Measurements from ENCODE around the gene CHCHD6. TPM values are rescaled to one million over a fixed set of nuclear protein-coding genes. Genes with fewer than 3 reads are reported as not detected.
A peak's percentile ranks its signal among the peaks of the same experiment; 100 is the strongest.

Gene CHCHD6
- total and polyA plus RNA-seq, 12 donors, result 5.2 to 27.0 (median 10.2) TPM

GRCh38 chr3:126970921-126971320 lies 266.9 kb downstream of the CHCHD6 start:
- no peak for DNase-seq
- Histone ChIP-seq H3K4me3 (no peak overlapping the region), H3K27ac (peak overlapping the region in 1 of 10 donors; percentile 84), H3K9me3 (peaks cover 0 to 23% (median 6%) of the 10 kb centered on the region in 11 donors), H3K27me3 (peaks cover 0 to 14% (median 4%) of the 10 kb centered on the region in 7 donors), H3K4me1 (peaks cover 0 to 29% (median 9%) of the 10 kb centered on the region in 9 donors), H3K36me3 (no peaks in the 10 kb centered on the region)
- WGBS, 2 donors, result 91% methylated on average over 5 of the region's 5 CpGs
- intact Hi-C loops (cut with DNase I), result no loop called here
- ATAC-seq, result no peak
- TF ChIP-seq CTCF (IDR thresholded peaks at IDR 0.05), result no peak

DNA sequence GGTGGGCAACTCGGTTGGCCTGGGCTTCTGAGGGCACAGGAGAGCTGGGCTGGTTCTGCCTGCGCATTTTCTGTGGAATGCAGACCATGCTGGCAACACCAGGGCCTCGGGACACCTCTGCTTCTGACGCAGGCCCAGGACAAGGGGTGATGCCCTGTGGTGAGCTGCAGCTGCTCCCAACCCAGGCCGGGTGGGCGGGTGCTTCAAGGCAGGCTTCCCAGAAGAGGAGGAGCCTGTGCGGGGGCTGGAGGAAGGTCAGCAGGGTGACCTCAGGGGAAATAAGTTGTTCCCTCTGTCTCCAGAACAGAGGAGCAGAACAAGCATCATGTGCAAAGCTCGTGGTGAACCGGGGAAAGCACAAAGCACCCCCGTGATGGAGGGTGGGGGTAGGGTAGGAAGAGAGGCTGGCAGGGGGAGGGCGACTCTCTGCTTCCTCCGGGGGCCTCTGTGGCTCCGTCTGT lies 267.9 kb downstream of the CHCHD6 start:
- intact Hi-C loops (cut with DNase I), result no loop called here
- 41 to 55% methylated on average over 13 of the region's 13 CpGs for WGBS, 2 donors

DNA sequence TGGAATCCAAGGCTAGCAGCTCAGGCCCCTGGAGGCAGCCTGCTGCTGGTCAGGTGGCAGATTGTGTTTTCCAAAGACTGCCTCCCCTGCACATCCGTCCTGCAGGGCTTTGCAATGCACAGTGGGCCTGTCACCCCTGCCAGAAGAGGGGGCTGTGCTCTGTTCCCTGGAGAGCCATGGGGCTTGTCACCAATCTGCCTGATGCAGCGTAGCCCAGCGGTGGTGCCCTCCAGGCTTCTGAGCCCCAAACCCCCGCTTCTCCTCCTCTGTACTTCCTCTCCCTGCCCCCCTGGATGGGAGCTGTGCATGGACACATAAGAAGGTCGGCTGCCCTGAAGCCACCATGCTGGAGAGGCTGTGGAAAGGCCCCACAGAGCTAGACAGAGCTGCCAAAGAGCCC lies 268.8 kb downstream of the CHCHD6 start:
- TF ChIP-seq CTCF (IDR thresholded peaks at IDR 0.05), result no peak
- intact Hi-C loops (cut with DNase I), result no loop called here
- 82 to 86% methylated on average over 5 of the region's 5 CpGs for WGBS, 2 donors
- DNase-seq (no peak), ATAC-seq (no peak)
- peaks cover 0 to 23% (median 6%) of the 10 kb centered on the region in 11 donors for H3K9me3 ChIP-seq
- no peak overlapping the region for H3K4me3 ChIP-seq
- peak overlapping the region in 1 of 10 donors; percentile 79 for H3K27ac ChIP-seq
- peaks cover 0 to 29% (median 9%) of the 10 kb centered on the region in 9 donors for H3K4me1 ChIP-seq
- H3K27me3 ChIP-seq, result peaks cover 0 to 14% (median 4%) of the 10 kb centered on the region in 7 donors
- H3K36me3 ChIP-seq, result no peaks in the 10 kb centered on the region

More for the DNA sequence above, 267.9 kb downstream of the CHCHD6 start:
- ATAC-seq (peak; percentile 67 to 94 (median 87)), DNase-seq (peak; percentile 67 to 76)
- H3K4me3 ChIP-seq, result no peak overlapping the region
- peaks cover 0 to 23% (median 6%) of the 10 kb centered on the region in 11 donors for H3K9me3 ChIP-seq
- peaks cover 0 to 14% (median 4%) of the 10 kb centered on the region in 7 donors for H3K27me3 ChIP-seq
- H3K27ac ChIP-seq, result peak overlapping the region in 2 of 10 donors; percentile 34 to 84
- no peak for TF ChIP-seq CTCF (IDR thresholded peaks at IDR 0.05)
- peaks cover 0 to 29% (median 9%) of the 10 kb centered on the region in 9 donors for H3K4me1 ChIP-seq
- no peaks in the 10 kb centered on the region for H3K36me3 ChIP-seq

DNA sequence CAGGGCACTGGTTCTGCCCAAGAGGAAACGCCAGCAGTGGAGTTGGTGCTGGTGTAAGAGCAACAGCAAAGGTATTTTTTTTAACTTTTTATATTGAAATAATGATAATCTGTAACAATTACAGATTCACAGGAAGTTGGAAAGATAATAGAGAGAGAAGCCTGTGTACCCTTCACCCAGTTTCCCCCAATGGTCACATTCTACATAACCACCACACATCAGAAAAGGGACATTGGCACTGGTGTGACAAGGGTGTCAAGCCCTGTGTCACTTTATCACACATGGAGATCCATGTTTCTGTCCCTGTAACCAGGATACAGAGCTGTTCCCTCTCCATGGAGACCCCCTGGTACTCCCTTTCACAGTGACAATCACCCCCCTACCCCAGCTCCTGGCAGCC lies 269.8 kb downstream of the CHCHD6 start:
- intact Hi-C loops (cut with DNase I), result no loop called here
- no peak for TF ChIP-seq CTCF (IDR thresholded peaks at IDR 0.05)
- 95 to 100% methylated on average over 1 of the region's 1 CpG for WGBS, 2 donors
- DNase-seq, result no peak
- no peak for ATAC-seq
- H3K36me3 ChIP-seq, result no peaks in the 10 kb centered on the region
- H3K4me3 ChIP-seq, result no peak overlapping the region
- peaks cover 0 to 14% (median 4%) of the 10 kb centered on the region in 7 donors for H3K27me3 ChIP-seq
- H3K4me1 ChIP-seq, result peaks cover 0 to 29% (median 9%) of the 10 kb centered on the region in 9 donors
- peaks cover 0 to 23% (median 6%) of the 10 kb centered on the region in 11 donors for H3K9me3 ChIP-seq
- H3K27ac ChIP-seq, result no peak overlapping the region

Measured in heart right ventricle (tissue), 16 donors.